Suprapubic skin (tissue), 4 donors: ENCODE results near the gene PRR18. TPM values are rescaled to one million over a fixed set of nuclear protein-coding genes. Genes with fewer than 3 reads are reported as not detected.

Experiments used
- DNase-seq, 2 donors: peaks; one replicate each; pipeline ENCODE4 v3.0.0-alpha.2; 2019; ENCODE audit warnings: low spot score in 2 of 2
- H3K27ac ChIP-seq: fragments of 200-600 bp; sonication (generic); one replicate; pipeline ENCODE4 v1.5.1; 2019
- H3K27me3 ChIP-seq: fragments of 200-600 bp; sonication (generic); one replicate; pipeline ENCODE4 v1.5.1; 2019
- H3K36me3 ChIP-seq: fragments of 200-600 bp; sonication (generic); one replicate; pipeline ENCODE4 v1.5.1; 2019
- H3K4me1 ChIP-seq: fragments of 200-600 bp; sonication (generic); one replicate; pipeline ENCODE4 v1.5.1; 2019
- H3K4me3 ChIP-seq: fragments of 200-600 bp; sonication (generic); one replicate; pipeline ENCODE4 v1.5.1; 2019; ENCODE audit warnings: mild to moderate bottlenecking
- H3K9me3 ChIP-seq: fragments of 200-600 bp; sonication (generic); one replicate; pipeline ENCODE4 v1.5.1; 2019
- CTCF ChIP-seq, 2 donors: fragments of 200-600 bp in 1 of 2; fragments of 450-650 bp in 1 of 2; sonication (generic) in 1 of 2; IDR thresholded peaks; one replicate each; pipeline ENCODE4 v1.5.1; 2016 to 2019; ENCODE audit warnings: antibody characterized with exemption in 2 of 2, mild to moderate bottlenecking in 1 of 2, moderate library complexity in 1 of 2
- EP300 ChIP-seq: sonication (generic); formaldehyde crosslinking; IDR thresholded peaks from one replicate; pipeline ENCODE4 v1.6.1; 2017; ENCODE audit warnings: antibody characterized with exemption
- POLR2A ChIP-seq, 2 donors: fragments of 450-650 bp; IDR thresholded peaks; one replicate each; pipeline ENCODE4 v1.6.1; 2017; ENCODE audit warnings: antibody characterized with exemption in 2 of 2, mild to moderate bottlenecking in 2 of 2, moderate library complexity in 2 of 2
- POLR2AphosphoS5 ChIP-seq, 3 donors: sonication (generic); formaldehyde crosslinking; IDR thresholded peaks; one replicate each; pipeline ENCODE4 v1.6.1; 2017; ENCODE audit warnings: antibody characterized with exemption in 3 of 3
- WGBS: methylation state at CpG from one replicate; pipeline ENCODE4 v1.1.5; 2018; 5-methylcytosine and 5-hydroxymethylcytosine counted together
- total RNA-seq, 4 donors: library from RNA; depleted of rRNA; stranded (reverse); fragments of >200 nt; gene quantifications; one replicate each; pipeline ENCODE4 v1.1.0, GENCODE V29; 2016

The PRR18 gene
- total RNA-seq, 4 donors from 2014 or later, result not detected

GRCh38 chr6:166267526-166267925 is 40.7 kb downstream of the PRR18 start:
- Histone ChIP-seq H3K27me3 (peaks cover 26% of the 10 kb centered on the region), H3K36me3 (no peaks in the 10 kb centered on the region), H3K9me3 (no peaks in the 10 kb centered on the region), H3K4me3 (no peak overlapping the region), H3K27ac (no peak overlapping the region), H3K4me1 (no peaks in the 10 kb centered on the region)
- WGBS, result 87% methylated on average over 5 of the region's 5 CpGs
- TF ChIP-seq POLR2AphosphoS5 (IDR thresholded peaks at IDR 0.05), result no peak
- TF ChIP-seq CTCF (IDR thresholded peaks at IDR 0.05), result no peak
- TF ChIP-seq EP300, result no peak
- no peak for TF ChIP-seq POLR2A (IDR thresholded peaks at IDR 0.05)
- DNase-seq, result no peak

DNA sequence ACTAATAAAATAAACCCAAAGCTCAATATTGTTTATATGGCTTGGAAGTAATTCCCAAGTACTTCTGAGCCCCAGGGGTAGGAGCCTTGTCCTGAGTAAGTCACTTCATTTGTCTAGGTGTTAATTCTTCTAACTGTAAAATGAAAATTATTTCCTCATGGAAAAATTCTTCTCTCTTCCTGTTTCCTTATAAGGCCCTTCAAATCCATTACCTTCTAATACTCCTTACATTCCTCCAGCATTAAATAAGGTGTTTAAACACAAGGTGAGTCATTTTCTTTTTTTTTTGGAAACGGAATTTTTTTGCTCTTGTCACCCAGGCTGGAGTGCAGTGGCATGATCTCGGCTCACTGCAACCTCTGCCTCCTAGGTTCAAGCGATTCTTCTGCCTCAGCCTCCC is 41.9 kb downstream of the PRR18 start:
- no peak overlapping the region for H3K27ac ChIP-seq
- no peaks in the 10 kb centered on the region for H3K36me3 ChIP-seq
- peaks cover 22% of the 10 kb centered on the region for H3K27me3 ChIP-seq
- 81% methylated on average over 3 of the region's 3 CpGs for WGBS
- H3K4me1 ChIP-seq, result no peaks in the 10 kb centered on the region
- TF ChIP-seq EP300 (no peak), POLR2AphosphoS5 (IDR thresholded peaks at IDR 0.05) (no peak), CTCF (IDR thresholded peaks at IDR 0.05) (no peak), POLR2A (IDR thresholded peaks at IDR 0.05) (no peak)
- H3K9me3 ChIP-seq, result no peaks in the 10 kb centered on the region
- no peak for DNase-seq
- no peak overlapping the region for H3K4me3 ChIP-seq

DNA sequence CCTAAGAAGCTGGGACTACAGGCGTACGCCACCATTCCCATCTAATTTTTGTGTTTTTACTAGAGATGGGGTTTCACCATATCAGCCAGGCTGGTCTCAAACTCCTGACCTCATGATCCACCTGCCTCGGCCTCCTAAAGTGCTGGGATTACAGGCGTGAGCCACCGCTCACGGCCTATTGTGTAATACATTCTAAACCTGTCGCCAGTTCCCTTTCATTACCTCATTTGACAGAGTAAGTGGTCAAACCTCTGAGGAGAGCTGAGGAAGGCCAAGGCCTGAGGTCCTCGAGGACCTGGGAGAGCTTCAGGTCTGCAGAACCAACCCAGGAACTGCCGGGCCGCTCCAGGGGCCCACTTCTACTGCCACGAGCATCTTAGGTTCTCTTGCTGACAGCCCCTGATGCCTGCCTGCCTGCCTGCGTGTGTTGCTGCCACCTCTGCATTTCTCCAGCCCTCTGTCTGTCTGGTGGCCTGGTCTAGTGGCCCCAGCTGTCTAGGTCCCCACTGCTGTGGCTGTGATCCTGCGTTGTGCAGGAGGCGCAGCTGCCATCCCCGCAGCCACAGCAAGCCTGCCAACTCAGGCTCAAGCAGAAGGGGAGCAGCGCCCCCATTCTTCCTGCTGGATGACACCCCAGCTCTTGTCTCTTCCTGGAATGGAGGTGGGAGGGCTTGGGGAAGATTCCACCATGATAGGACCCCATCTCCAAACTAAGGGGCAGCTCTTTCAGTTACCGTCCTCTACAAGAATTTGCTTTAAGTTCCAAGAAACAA is 45.3 kb downstream of the PRR18 start:
- Histone ChIP-seq H3K27ac (no peak overlapping the region), H3K36me3 (no peaks in the 10 kb centered on the region), H3K9me3 (no peaks in the 10 kb centered on the region), H3K27me3 (peaks cover 3% of the 10 kb centered on the region), H3K4me3 (no peak overlapping the region), H3K4me1 (peaks cover 3% of the 10 kb centered on the region)
- no peak for TF ChIP-seq CTCF (IDR thresholded peaks at IDR 0.05)
- TF ChIP-seq POLR2A (IDR thresholded peaks at IDR 0.05), result no peak
- TF ChIP-seq EP300, result no peak
- TF ChIP-seq POLR2AphosphoS5 (IDR thresholded peaks at IDR 0.05), result no peak
- DNase-seq, result no peak
- WGBS, result 93% methylated on average over 16 of the region's 17 CpGs

DNA sequence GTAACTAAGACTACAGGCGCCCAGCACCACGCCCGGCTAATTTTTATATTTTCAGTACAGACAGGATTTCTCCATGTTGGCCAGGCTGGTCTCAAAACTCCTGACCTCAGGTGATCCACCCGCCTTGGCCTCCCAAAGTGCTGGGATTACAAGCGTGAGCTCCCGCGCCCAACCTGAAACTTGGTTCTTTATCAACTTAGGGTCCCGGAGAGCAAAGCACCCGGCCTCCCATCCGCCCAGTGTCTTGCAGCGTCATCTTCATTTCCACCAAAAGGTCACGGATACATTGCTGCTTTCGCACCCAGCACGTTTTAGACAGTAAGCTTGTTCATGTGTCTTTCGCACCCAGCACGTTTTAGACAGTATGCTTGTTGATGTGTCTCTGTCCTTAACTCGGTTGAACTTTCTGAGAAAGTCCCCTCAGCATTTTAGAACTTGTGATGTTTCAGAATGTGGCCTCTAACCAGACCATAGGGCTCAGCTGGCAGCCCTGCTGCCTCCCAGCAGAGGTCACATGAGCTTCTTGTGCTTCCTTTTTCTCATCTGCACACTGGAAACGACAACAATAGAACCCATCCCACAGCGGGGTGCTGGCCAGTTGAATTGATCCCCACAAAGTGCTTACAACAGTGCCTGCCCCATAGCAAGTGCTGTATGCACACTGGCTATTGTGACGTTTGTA is 48.8 kb downstream of the PRR18 start:
- H3K4me1 ChIP-seq, result peaks cover 3% of the 10 kb centered on the region
- DNase-seq, result no peak
- TF ChIP-seq EP300, result no peak
- TF ChIP-seq POLR2AphosphoS5 (IDR thresholded peaks at IDR 0.05), result no peak
- H3K4me3 ChIP-seq, result no peak overlapping the region
- no peaks in the 10 kb centered on the region for H3K9me3 ChIP-seq
- 70% methylated on average over 20 of the region's 20 CpGs for WGBS
- H3K27ac ChIP-seq, result peak overlapping the region; percentile 44
- H3K27me3 ChIP-seq, result peaks cover 13% of the 10 kb centered on the region
- no peaks in the 10 kb centered on the region for H3K36me3 ChIP-seq

GRCh38 chr6:166258854-166259276 is 49.3 kb downstream of the PRR18 start:
- no peaks in the 10 kb centered on the region for H3K36me3 ChIP-seq
- WGBS, result 65% methylated on average over 10 of the region's 10 CpGs
- no peak for DNase-seq
- H3K9me3 ChIP-seq, result no peaks in the 10 kb centered on the region
- peak overlapping the region; percentile 44 for H3K27ac ChIP-seq
- no peak overlapping the region for H3K4me3 ChIP-seq
- TF ChIP-seq POLR2AphosphoS5 (IDR thresholded peaks at IDR 0.05), result no peak
- no peak for TF ChIP-seq EP300
- no peak for TF ChIP-seq CTCF (IDR thresholded peaks at IDR 0.05)
- no peak for TF ChIP-seq POLR2A (IDR thresholded peaks at IDR 0.05)
- peaks cover 16% of the 10 kb centered on the region for H3K27me3 ChIP-seq
- H3K4me1 ChIP-seq, result peaks cover 4% of the 10 kb centered on the region
